SK-N-SH treated with all-trans-retinoic acid at 6 μM for 48 hours (cell line): ENCODE measurements around the gene GNAQ.

ENCODE experiments used
- ARNTL ChIP-seq: fragments of 450-650 bp; formaldehyde crosslinking; IDR thresholded peaks from 2 replicates; pipeline ENCODE4 v1.5.0; 2020; ENCODE audit warnings: low read depth, mild to moderate bottlenecking, moderate library complexity, borderline replicate concordance
- PATZ1 ChIP-seq: fragments of 250-450 bp; sonication (Bioruptor Pico); IDR thresholded peaks from 2 replicates; pipeline ENCODE4 v1.8.0; 2020; ENCODE audit warnings: mild to moderate bottlenecking, moderate library complexity, borderline replicate concordance
- RARB ChIP-seq: fragments of 250-450 bp; sonication (Bioruptor Pico); IDR thresholded peaks from 2 replicates; pipeline ENCODE4 v1.8.0; 2021; ENCODE audit warnings: mild to moderate bottlenecking, moderate library complexity
- ZFP3 ChIP-seq: fragments of 250-450 bp; sonication (Bioruptor Pico); IDR thresholded peaks from 2 replicates; pipeline ENCODE4 v1.5.0; 2020; ENCODE audit warnings: mild to moderate bottlenecking, moderate library complexity
- ZFP30 ChIP-seq: fragments of 450-650 bp; formaldehyde crosslinking; IDR thresholded peaks from 2 replicates; pipeline ENCODE4 v1.5.0; 2022; ENCODE audit warnings: mild to moderate bottlenecking, moderate library complexity
- ZNF565 ChIP-seq: fragments of 450-650 bp; formaldehyde crosslinking; conservative IDR thresholded peaks from 2 replicates; pipeline ENCODE4 v1.5.0; 2020; ENCODE audit warnings: low read depth, mild to moderate bottlenecking, moderate library complexity
- TF ChIP-seq, protein P1 (sequence below): fragments of 250-450 bp; sonication (Bioruptor Pico); IDR thresholded peaks from 2 replicates; pipeline ENCODE4 v1.5.1; 2020; ENCODE audit warnings: low read depth, mild to moderate bottlenecking, moderate library complexity

- TF ChIP-seq ZNF565 (no peak), ZFP3 (CRISPR knock-in tag) (no peak), RARB (CRISPR knock-in tag) (no peak), ARNTL (no peak), PATZ1 (CRISPR knock-in tag) (no peak), ZFP30 (CRISPR knock-in tag) (no peak)
- TF ChIP-seq, protein P1, sequence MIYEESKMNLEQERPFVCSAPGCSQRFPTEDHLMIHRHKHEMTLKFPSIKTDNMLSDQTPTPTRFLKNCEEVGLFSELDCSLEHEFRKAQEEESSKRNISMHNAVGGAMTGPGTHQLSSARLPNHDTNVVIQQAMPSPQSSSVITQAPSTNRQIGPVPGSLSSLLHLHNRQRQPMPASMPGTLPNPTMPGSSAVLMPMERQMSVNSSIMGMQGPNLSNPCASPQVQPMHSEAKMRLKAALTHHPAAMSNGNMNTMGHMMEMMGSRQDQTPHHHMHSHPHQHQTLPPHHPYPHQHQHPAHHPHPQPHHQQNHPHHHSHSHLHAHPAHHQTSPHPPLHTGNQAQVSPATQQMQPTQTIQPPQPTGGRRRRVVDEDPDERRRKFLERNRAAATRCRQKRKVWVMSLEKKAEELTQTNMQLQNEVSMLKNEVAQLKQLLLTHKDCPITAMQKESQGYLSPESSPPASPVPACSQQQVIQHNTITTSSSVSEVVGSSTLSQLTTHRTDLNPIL = no peak
These were observed 228.2 kb downstream of the GNAQ start for GRCh38 chr9:77803423-77803822.
